ENCODE results near the gene ABCA7. TPM values are rescaled to one million over a fixed set of nuclear protein-coding genes. Genes with fewer than 3 reads are reported as not detected.

ABCA7 gene
- total and polyA plus RNA-seq, 3 experiments from 2014 or later: 14.1 to 39.5 (median 33.8) TPM

- peaks cover 0 to 45% (median 2%) of the 10 kb centered on the region in 3 donors for H3K36me3 Mint-ChIP-seq
- Histone ChIP-seq H3K9me3 (ENCODE audit: low read length) (no peaks in the 10 kb centered on the region), H3K4me3 (ENCODE audit: low read length) (no peak overlapping the region), H3K27me3 (ENCODE audit: insufficient read depth, low read length, poor library complexity, severe bottlenecking) (no peaks in the 10 kb centered on the region), H3K27ac (ENCODE audit: low read depth, low read length) (no peak overlapping the region), H3K36me3 (ENCODE audit: insufficient read depth, low read length) (peaks cover 13% of the 10 kb centered on the region), H3K4me1 (ENCODE audit: insufficient read depth, low read length) (peaks cover 7% of the 10 kb centered on the region)
- H3K9me3 Mint-ChIP-seq: no peaks in the 10 kb centered on the region
- POLR2A ChIA-PET: interaction anchor here (0.5 kb wide), 1 partner anchor 24 kb away, joined by 4 read pairs; no protein-coding TSS in a partner anchor
- DNase-seq: peak in 1 of 5 donors; percentile 62
- H3K27ac Mint-ChIP-seq: peak overlapping the region in 4 of 8 donors; percentile 22 to 74 (median 42)
- peaks cover 0 to 1% of the 10 kb centered on the region in 2 donors for H3K27me3 Mint-ChIP-seq
- H3K4me3 Mint-ChIP-seq: peak overlapping the region in 3 of 7 donors; percentile 8 to 42 (median 35)
- CTCF ChIA-PET: interaction anchor here (1.0 to 1.9 kb wide), 5 partner anchors 10 to 63 kb away, joined by 3 to 9 read pairs (median 4); partner anchors contain the start of gene WDR18
- H3K4me1 Mint-ChIP-seq: peaks cover 7 to 16% (median 9%) of the 10 kb centered on the region in 3 donors
Measured at GRCh38 chr19:1046836-1047695, 7.2 kb downstream of the ABCA7 start.

GRCh38 chr19:1047696-1048147, 7.8 kb downstream of the ABCA7 start:
- DNase-seq: no peak
- no peaks in the 10 kb centered on the region for H3K9me3 ChIP-seq (ENCODE audit: low read length)
- H3K4me3 Mint-ChIP-seq: no peak overlapping the region
- H3K4me3 ChIP-seq (ENCODE audit: low read length): no peak overlapping the region
- peaks cover 9 to 13% (median 9%) of the 10 kb centered on the region in 3 donors for H3K4me1 Mint-ChIP-seq
- no peak overlapping the region for H3K27ac ChIP-seq (ENCODE audit: low read depth, low read length)
- CTCF ChIA-PET: interaction anchor here (1.0 to 1.9 kb wide), 8 partner anchors 10 to 147 kb away, joined by 3 to 9 read pairs (median 4); partner anchors contain the start of gene WDR18
- peaks cover 2% of the 10 kb centered on the region for H3K4me1 ChIP-seq (ENCODE audit: insufficient read depth, low read length)
- no peaks in the 10 kb centered on the region for H3K9me3 Mint-ChIP-seq
- POLR2A ChIA-PET: interaction anchor here (0.5 to 0.7 kb wide), 4 partner anchors 23 to 184 kb away, joined by 3 to 8 read pairs (median 6); no protein-coding TSS in a partner anchor
- H3K27me3 ChIP-seq (ENCODE audit: insufficient read depth, low read length, poor library complexity, severe bottlenecking): no peaks in the 10 kb centered on the region
- peak overlapping the region in 1 of 8 donors; percentile 15 for H3K27ac Mint-ChIP-seq
- H3K36me3 Mint-ChIP-seq: peaks cover 0 to 42% (median 2%) of the 10 kb centered on the region in 3 donors
- peaks cover 7% of the 10 kb centered on the region for H3K36me3 ChIP-seq (ENCODE audit: insufficient read depth, low read length)
- peaks cover 0 to 1% of the 10 kb centered on the region in 2 donors for H3K27me3 Mint-ChIP-seq

GRCh38 chr19:1049106-1049505, 9.2 kb downstream of the ABCA7 start:
- Histone ChIP-seq H3K27me3 (ENCODE audit: insufficient read depth, low read length, poor library complexity, severe bottlenecking) (no peaks in the 10 kb centered on the region), H3K36me3 (ENCODE audit: insufficient read depth, low read length) (no peaks in the 10 kb centered on the region), H3K4me1 (ENCODE audit: insufficient read depth, low read length) (no peaks in the 10 kb centered on the region), H3K27ac (ENCODE audit: low read depth, low read length) (no peak overlapping the region), H3K9me3 (ENCODE audit: low read length) (no peaks in the 10 kb centered on the region), H3K4me3 (ENCODE audit: low read length) (no peak overlapping the region)
- H3K4me1 Mint-ChIP-seq: peaks cover 9 to 17% (median 10%) of the 10 kb centered on the region in 3 donors
- H3K9me3 Mint-ChIP-seq: no peaks in the 10 kb centered on the region
- DNase-seq: no peak
- H3K27me3 Mint-ChIP-seq: peaks cover 0 to 1% of the 10 kb centered on the region in 2 donors
- H3K4me3 Mint-ChIP-seq: no peak overlapping the region
- no peak overlapping the region for H3K27ac Mint-ChIP-seq
- H3K36me3 Mint-ChIP-seq: peaks cover 0 to 48% (median 2%) of the 10 kb centered on the region in 3 donors
- POLR2A ChIA-PET: interaction anchor here (0.5 to 1.4 kb wide), 3 partner anchors 9 to 40 kb away, joined by 3 to 6 read pairs (median 3); partner anchors contain the start of gene ABCA7
- CTCF ChIA-PET: interaction anchor here (1.0 to 1.8 kb wide), 4 partner anchors 16 to 143 kb away, joined by 3 to 6 read pairs (median 4); no protein-coding TSS in a partner anchor

GRCh38 chr19:1049800-1050199, 9.9 kb downstream of the ABCA7 start:
- ChIA-PET POLR2A (no interaction called here), CTCF (no interaction called here)
- no peaks in the 10 kb centered on the region for H3K36me3 ChIP-seq (ENCODE audit: insufficient read depth, low read length)
- Mint-ChIP-seq H3K9me3 (no peaks in the 10 kb centered on the region), H3K4me1 (peaks cover 9 to 17% (median 10%) of the 10 kb centered on the region in 3 donors), H3K36me3 (peaks cover 0 to 49% (median 2%) of the 10 kb centered on the region in 3 donors), H3K4me3 (no peak overlapping the region), H3K27me3 (peaks cover 0 to 1% of the 10 kb centered on the region in 2 donors), H3K27ac (peak overlapping the region in 2 of 8 donors; percentile 3 to 29)
- H3K4me3 ChIP-seq (ENCODE audit: low read length): no peak overlapping the region
- no peaks in the 10 kb centered on the region for H3K4me1 ChIP-seq (ENCODE audit: insufficient read depth, low read length)
- DNase-seq: peak in 1 of 5 donors; percentile 48
- H3K27me3 ChIP-seq (ENCODE audit: insufficient read depth, low read length, poor library complexity, severe bottlenecking): no peaks in the 10 kb centered on the region
- H3K27ac ChIP-seq (ENCODE audit: low read depth, low read length): no peak overlapping the region
- H3K9me3 ChIP-seq (ENCODE audit: low read length): no peaks in the 10 kb centered on the region

GRCh38 chr19:1050989-1051788, 11.3 kb downstream of the ABCA7 start:
- Histone ChIP-seq H3K9me3 (ENCODE audit: low read length) (no peaks in the 10 kb centered on the region), H3K27me3 (ENCODE audit: insufficient read depth, low read length, poor library complexity, severe bottlenecking) (no peaks in the 10 kb centered on the region), H3K4me3 (ENCODE audit: low read length) (no peak overlapping the region), H3K36me3 (ENCODE audit: insufficient read depth, low read length) (peaks cover under 1% of the 10 kb centered on the region), H3K27ac (ENCODE audit: low read depth, low read length) (no peak overlapping the region), H3K4me1 (ENCODE audit: insufficient read depth, low read length) (no peaks in the 10 kb centered on the region)
- H3K4me1 Mint-ChIP-seq: peaks cover 5 to 13% (median 7%) of the 10 kb centered on the region in 3 donors
- ChIA-PET CTCF (interaction anchor here (0.8 to 1.2 kb wide), 2 partner anchors 14 to 50 kb away, joined by 4 read pairs; no protein-coding TSS in a partner anchor), POLR2A (no interaction called here)
- H3K27ac Mint-ChIP-seq: peak overlapping the region in 6 of 8 donors; percentile 33 to 73 (median 51)
- no peak overlapping the region for H3K4me3 Mint-ChIP-seq
- no peaks in the 10 kb centered on the region for H3K9me3 Mint-ChIP-seq
- no peak for DNase-seq
- no peaks in the 10 kb centered on the region for H3K27me3 Mint-ChIP-seq
- peaks cover 0 to 47% (median 0%) of the 10 kb centered on the region in 3 donors for H3K36me3 Mint-ChIP-seq

GRCh38 chr19:1051791-1052190, 11.9 kb downstream of the ABCA7 start:
- peaks cover 0 to 2% (median 0%) of the 10 kb centered on the region in 5 donors for H3K9me3 Mint-ChIP-seq
- no peaks in the 10 kb centered on the region for H3K9me3 ChIP-seq (ENCODE audit: low read length)
- ChIA-PET CTCF (interaction anchor here (1.2 kb wide), 1 partner anchor 50 kb away, joined by 4 read pairs; no protein-coding TSS in a partner anchor), POLR2A (no interaction called here)
- no peak overlapping the region for H3K27ac ChIP-seq (ENCODE audit: low read depth, low read length)
- peak overlapping the region in 6 of 8 donors; percentile 33 to 73 (median 51) for H3K27ac Mint-ChIP-seq
- H3K36me3 ChIP-seq (ENCODE audit: insufficient read depth, low read length): peaks cover 7% of the 10 kb centered on the region
- H3K27me3 Mint-ChIP-seq: no peaks in the 10 kb centered on the region
- no peaks in the 10 kb centered on the region for H3K4me1 ChIP-seq (ENCODE audit: insufficient read depth, low read length)
- H3K27me3 ChIP-seq (ENCODE audit: insufficient read depth, low read length, poor library complexity, severe bottlenecking): no peaks in the 10 kb centered on the region
- DNase-seq: no peak
- H3K4me3 Mint-ChIP-seq: no peak overlapping the region
- H3K4me3 ChIP-seq (ENCODE audit: low read length): no peak overlapping the region
- peaks cover 10 to 17% (median 11%) of the 10 kb centered on the region in 3 donors for H3K4me1 Mint-ChIP-seq
- H3K36me3 Mint-ChIP-seq: peaks cover 0 to 51% (median 4%) of the 10 kb centered on the region in 3 donors

GRCh38 chr19:1052349-1052975, 12.6 kb downstream of the ABCA7 start:
- H3K36me3 Mint-ChIP-seq: peaks cover 0 to 54% (median 4%) of the 10 kb centered on the region in 3 donors
- CTCF ChIA-PET: interaction anchor here (0.9 kb wide), 1 partner anchor 61 kb away, joined by 3 read pairs; no protein-coding TSS in a partner anchor
- no peak for DNase-seq
- peaks cover 15 to 24% (median 18%) of the 10 kb centered on the region in 3 donors for H3K4me1 Mint-ChIP-seq
- H3K27me3 ChIP-seq (ENCODE audit: insufficient read depth, low read length, poor library complexity, severe bottlenecking): no peaks in the 10 kb centered on the region
- no peaks in the 10 kb centered on the region for H3K27me3 Mint-ChIP-seq
- peaks cover 5% of the 10 kb centered on the region for H3K4me1 ChIP-seq (ENCODE audit: insufficient read depth, low read length)
- peaks cover 0 to 4% (median 0%) of the 10 kb centered on the region in 5 donors for H3K9me3 Mint-ChIP-seq
- no peak overlapping the region for H3K27ac ChIP-seq (ENCODE audit: low read depth, low read length)
- H3K4me3 Mint-ChIP-seq: no peak overlapping the region
- H3K4me3 ChIP-seq (ENCODE audit: low read length): no peak overlapping the region
- H3K27ac Mint-ChIP-seq: peak overlapping the region in 4 of 8 donors; percentile 29 to 76 (median 52)
- POLR2A ChIA-PET: no interaction called here
- H3K36me3 ChIP-seq (ENCODE audit: insufficient read depth, low read length): peaks cover 11% of the 10 kb centered on the region
- H3K9me3 ChIP-seq (ENCODE audit: low read length): no peaks in the 10 kb centered on the region

Measured in CD8-positive, alpha-beta memory T cell (primary cell).